DMS53 treated with DMSO at 0.1 percent for 48 hours (cell line): ENCODE data around the gene CDS2.

Source experiments
- DNase-seq: peaks from one replicate; lab custom pipeline; 2025; ENCODE audit not compliant: unreplicated experiment; lab: John Stamatoyannopoulos, UW

CDS2 gene

DNA sequence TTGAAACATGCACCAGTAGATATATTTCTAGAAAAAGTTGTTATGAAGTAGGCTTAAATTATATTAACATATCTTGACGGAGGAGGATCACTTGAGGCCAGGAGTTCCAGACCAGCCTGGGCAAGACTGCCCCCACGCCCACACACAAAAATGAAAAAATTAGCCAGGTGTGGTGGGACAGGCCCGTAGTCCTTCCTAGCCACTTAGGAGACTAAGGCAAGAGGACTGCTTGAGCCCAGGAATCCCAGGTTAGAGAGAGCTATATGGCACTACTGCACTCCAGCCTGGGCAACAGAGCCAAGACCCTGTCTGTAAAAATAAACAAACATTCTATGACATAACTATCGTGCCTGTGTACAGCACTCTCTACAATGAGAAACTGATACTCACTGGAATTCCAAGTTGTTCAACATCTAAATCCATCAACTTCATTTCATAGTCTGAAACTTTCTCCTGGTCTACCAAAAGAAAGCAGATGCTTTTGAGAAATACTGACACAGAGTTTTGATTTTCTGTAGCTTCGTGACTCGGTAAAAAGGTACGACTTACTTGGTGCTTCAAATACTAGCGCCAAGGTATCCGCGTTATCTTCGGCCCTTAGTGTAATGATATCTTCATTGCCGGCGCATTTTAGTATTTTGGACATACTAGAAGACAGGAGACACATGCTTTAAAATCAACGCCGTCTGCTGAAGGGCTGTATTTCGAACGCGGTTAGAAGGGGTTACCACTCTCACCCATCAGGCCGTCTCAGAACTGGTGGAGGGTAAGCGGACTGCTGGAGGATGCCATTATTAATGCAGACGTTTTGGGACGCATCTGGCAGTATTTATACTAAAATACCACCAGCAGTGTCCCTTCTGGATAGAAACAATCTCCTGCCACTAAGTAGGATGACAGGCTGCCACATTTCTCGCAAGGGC lies 8.3 kb upstream of the CDS2 start:
- no peak for DNase-seq

DNA sequence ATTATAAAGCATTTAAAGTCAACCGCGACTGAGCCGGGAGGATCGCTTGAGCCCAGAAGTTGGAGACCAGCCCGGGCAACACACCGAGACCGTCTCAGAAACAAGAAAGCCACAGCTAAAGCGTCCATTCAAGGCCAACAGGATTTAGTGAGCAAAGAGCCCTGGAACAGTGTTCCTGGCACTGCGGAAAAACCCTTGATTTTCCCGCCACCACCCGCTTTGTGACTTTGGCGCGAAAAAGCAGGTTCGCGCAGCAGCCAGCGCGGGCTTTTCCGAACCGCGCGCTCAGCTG lies 7.7 kb upstream of the CDS2 start:
- no peak for DNase-seq

DNA sequence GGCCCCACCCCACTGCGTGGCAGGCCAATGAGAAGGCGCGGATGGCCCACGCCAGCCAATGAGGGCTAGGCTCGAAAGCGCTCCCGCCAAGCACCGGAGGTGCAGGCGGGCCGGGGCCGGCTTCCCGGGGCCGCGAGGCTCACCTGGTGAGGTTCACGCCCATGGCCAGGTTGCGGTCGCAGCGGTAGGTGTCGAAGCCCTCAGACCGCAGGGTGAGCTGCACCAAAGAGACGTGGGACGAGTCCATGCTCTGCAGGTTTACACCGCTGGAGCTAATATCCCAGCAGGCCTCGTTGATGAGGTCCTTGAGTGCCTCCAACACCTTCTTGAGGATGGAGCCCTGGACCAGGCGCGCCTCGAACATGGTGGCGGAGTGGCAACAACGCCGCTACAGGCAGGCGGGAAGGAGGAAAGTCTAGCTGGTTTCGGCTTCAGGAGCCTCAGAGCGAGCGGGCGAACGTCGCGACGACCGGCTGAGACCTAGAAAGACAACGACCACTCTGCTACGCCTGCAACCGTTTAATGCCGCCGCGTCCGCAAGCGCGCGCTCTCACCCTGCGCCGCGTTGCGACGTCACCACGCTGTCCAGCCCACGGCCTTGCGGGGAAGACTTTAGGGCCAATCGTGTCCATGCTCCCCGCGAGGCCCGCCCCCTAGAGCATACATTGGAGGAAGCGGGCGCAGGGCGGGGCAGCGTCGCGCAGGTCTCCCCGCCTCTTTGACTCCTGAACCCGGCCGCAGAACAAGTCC lies 7.2 kb upstream of the CDS2 start, which contains the start of gene PCNA:
Gene PCNA (minus strand): TSS at position 524 of the 750 bp plus-strand sequence. CDS start 160 bp downstream, at position 364.
- peak; percentile 96 for DNase-seq

DNA sequence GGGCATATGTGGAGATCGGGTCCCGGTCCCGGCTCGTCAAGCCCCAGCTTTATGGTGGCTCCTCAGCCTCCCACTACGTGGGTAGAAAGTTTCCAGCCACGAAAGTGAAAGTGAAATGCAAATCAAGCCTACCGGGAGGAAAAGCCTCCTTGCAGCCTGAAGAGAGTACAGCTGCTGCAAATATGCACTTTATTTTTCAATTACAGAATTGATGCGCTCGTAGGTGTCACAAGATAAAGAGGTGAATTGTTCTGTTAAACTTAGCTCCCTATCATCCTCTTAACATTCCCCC lies 6.7 kb upstream of the CDS2 start:
- no peak for DNase-seq

DNA sequence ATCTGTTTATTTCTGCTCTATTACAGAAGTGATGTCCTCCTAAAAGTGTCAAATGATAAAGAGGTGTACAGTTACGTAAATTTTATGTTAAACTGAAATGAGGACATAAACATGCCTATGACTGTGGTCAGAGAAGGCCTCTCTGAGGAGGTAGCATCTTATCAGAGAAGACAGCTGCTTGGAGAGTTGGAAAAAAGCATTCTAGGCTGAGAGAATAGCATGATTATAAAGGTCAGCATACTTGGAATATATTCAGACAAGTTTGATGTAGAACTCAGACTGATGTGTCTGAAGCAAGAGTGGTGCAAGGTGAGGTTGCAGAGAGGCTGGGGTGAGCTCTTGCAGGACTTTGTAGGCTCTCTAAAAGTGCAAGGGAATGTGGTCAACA lies 3.9 kb upstream of the CDS2 start:
- DNase-seq, result no peak

DNA sequence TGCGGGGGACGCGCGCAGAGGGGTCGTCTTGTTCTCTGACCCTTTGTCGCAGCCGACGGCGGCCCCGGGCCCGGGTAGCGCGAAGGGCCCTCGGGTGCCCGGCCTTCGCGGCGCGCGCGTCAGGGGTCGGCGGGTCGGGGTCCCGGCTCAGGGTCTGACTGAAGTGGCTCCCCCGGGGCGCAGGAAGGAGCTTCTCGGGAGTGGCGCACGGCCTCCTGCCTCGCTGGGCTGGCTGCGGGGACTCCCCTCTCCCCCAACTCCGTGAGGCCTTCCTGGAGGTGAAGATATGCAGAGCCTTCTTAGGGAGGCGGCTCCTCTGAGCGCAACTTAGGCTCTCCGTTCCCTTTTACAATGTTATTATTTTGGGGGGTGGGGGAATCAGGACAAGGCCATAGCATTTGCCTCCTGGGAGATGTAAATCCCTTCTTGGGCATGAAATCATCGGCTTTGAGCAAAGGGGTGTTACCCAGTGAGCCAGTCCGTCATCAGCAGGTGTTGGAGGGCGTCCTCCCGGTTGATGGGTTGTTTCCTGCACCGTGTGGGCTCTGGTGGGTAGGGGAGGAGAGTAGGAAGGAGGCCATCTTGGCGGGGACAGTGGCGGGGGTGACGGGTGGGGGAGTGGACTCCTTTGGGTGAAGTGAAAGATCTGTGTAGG lies 523 bp downstream of the CDS2 start:
- DNase-seq, result peak; percentile 51

DNA sequence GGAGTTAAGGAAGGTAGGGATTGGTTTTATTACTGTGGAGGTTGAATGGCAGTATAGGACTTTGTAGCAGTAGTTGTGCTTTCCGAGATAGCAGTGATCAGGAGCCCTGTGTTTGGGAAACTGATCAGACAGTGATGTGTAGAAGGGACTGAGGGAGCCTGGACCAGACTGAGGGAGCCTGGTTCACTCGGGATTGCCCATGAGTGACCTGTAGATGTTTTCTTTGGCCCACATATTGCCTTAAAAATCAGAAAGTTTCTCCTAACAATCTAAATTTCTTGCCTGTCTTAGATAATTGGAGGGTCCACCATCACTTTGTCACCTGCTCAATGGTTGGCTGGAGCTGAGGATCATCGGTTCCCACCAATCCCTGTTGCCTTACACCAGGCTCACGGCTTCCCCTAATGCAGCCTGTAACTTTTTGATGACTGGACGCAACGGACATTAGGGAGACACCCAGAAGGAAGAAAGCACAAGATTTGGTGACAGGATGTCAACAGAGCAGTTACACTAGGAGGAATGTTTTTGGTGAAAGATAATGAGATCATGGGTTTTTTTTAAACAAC lies 1.1 kb downstream of the CDS2 start:
- no peak for DNase-seq

DNA sequence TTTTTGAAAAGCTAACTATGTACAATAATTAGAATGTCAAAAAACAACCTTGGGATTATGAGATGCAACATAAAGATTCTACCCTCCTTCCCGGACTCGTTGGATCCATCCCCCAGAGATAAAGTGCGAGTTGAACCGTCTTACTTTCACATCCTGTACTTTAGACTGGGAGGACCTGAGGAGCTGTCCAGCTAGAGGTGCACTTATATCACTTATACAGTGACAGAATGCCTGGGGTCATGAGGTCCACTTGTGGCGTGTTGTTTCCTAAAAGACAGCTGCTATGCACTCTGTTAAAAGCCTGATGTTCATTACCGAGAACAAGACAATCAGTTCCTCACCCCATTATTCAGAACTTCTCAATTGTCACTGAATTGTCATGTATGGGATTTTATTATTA lies 2.1 kb downstream of the CDS2 start:
- no peak for DNase-seq

DNA sequence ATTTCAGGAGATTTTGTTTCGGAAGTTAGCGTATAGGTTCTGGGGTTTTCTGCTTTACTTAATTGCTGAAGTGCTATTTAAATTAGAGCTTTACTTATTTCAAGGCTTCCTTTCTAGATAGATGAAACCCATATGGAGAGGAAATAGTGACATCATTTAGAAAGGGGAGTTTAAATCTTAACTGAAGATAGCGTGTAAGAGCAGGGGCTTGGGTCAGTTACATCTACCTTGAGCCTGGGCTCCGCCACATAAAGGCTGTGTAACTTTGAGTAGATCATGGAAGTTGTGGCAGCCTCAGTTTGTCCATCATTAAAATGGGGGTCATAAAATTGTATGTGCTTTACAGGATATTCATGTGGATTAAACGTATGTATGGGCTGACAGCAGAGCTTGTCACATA lies 4.7 kb downstream of the CDS2 start:
- DNase-seq, result no peak

DNA sequence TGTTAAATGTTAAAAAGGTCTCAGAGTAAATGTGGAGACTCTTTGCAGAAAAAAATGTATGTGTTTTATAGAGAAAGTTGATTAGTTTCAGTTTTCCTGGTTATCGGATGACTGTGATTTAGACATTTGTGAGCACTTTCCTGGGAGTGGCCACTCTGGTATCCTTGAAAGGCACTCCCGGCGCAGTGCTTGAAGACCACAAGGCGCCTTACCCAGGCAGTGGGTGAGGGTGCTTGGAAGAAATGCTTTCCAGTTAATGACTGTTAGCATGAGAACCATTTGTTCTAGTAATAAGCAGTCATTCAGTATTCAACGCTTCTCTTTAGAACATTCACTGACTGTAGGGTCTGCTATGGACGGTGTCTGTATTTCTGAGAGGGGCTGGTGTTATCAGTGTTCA lies 7.2 kb downstream of the CDS2 start:
- DNase-seq, result no peak

DNA sequence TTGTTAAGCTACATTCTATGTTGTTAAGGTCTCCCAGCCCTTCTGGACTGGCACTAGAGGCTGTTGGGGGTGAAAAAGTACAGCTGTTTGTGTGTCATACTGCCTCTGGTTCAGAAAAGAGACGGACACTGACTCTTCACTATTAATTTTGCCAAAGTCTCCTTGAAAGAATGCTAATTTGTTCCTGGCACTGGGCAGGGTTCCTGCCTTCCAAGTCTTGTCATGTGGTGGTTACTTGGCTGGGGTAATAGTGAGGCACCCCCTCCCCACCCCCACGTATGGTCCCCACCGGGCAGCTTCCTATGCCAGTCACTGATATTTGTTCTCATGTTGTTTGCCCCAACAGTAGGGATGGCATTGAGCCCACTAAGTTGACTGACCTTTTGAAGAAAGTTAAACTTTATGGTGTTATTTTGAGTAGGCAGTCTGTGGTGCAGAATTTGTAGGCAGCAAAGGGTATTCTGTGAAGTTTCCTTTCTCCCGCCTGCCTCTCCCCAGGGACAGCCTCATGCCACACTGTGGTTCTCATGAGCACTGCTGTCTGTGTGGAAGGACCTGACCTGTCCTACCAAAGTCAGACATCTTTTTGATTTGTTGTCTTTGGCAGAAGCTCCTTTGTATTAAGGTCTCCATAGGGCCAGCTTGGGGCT lies 8.7 kb downstream of the CDS2 start:
- DNase-seq, result no peak

DNA sequence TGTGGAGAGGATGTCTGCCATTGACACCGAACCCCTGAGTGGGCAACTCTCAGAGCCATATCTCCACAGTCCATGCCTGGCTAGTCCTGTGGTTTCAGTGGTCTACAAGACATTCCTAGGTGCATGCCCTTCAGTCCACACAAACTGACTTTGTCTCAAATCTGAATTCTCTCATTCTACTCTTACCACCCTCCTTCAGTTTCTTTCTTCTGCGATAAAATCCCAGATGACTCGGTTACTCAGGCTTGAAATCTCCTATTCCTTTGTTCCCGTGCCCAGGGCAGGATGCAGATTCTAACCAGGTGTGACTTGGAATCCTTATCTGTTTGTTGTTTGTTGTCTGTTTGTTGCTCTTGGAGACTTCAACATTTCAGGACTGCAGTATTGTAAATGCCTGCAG lies 9.3 kb downstream of the CDS2 start:
- no peak for DNase-seq

DNA sequence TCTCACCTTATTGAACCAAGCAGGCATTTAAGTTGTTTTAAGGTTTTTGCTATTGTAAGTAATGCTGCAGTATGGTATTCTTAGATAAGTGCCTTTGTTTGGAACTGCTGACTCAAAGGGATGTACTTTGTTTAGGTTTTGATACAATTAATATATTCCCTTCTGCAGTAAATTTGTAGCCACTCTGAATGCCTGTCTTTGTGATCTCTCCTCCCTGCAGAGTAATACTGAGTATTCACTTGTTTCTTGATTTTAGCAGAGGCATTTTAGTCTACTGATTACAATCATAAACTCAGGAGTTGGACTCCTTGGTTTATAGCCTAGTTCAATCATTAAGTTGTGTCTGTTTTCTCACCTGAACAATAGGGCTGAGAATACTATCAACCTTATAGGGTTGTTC lies 13.4 kb downstream of the CDS2 start:
- no peak for DNase-seq

DNA sequence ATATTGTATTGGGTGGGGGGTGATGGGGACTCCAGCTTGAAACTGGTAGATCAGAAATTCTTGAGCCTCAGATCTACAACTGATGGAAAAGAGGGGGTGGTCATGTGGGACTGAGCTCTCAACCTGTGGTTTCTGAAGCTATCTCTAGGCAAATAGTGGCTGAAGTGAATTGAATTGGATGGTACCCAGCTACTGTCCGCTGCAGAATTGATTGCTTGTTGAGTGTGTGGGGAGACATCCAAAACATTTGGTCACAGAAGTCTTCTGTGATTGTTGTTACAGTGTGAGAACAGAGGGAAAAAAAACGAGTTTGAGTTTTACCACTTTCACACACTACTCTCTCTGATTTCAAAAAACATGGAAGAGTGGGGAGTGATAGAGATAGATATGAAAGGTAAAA lies 14.8 kb downstream of the CDS2 start:
- no peak for DNase-seq

DNA sequence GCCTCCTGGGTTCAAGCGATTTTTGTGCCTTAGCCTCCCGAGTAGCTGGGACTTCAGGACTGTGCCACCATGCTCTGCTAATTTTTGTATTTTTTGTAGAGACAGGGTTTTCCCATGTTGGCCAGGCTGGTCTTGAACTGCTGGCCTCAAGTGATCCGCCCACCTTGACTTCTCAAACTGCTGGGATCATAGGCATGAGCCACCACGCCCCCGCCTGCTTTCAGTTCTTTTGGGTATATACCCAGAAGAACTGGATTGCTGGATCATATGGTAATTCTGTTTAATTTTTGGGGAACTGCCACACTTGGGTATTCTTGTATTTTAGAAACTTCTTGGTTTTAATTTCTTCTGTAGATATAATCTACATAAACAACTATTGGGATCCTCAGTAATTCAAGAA lies 17.0 kb downstream of the CDS2 start:
- no peak for DNase-seq

DNA sequence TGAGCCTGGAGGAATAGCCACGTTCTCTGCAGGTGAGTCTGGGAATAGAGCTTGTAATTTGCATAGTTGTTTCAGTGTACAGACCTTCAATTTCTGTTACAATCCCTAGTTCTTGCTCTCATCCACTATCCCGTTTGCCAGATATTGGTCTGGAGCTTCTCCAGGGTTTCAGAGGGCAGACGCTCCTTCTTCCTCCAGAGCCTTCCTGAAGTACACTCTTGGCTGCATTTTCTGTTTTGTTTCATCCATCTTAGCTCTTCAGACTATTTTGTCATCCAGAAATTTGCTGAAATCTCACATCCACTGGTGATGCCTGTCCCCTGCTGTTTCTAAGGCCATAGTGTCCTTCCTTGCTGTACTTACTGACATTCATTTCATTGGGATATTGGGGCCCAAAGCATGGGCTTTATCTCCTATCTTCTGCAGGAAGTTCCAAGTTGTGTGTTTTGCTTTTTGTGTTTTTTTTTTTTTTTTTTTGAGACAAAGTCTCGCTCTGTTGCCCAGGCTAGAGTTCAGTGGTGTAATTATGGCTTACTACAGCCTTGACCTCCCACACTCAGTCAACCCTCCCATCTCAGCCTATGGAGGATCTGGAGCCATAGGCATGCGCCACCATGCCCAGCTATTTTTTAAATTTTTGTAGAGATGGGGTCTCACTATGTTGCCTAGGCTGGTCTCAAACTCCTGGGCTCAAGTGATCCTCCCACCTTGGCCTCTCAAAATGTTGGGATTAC lies 18.7 kb downstream of the CDS2 start:
- no peak for DNase-seq

DNA sequence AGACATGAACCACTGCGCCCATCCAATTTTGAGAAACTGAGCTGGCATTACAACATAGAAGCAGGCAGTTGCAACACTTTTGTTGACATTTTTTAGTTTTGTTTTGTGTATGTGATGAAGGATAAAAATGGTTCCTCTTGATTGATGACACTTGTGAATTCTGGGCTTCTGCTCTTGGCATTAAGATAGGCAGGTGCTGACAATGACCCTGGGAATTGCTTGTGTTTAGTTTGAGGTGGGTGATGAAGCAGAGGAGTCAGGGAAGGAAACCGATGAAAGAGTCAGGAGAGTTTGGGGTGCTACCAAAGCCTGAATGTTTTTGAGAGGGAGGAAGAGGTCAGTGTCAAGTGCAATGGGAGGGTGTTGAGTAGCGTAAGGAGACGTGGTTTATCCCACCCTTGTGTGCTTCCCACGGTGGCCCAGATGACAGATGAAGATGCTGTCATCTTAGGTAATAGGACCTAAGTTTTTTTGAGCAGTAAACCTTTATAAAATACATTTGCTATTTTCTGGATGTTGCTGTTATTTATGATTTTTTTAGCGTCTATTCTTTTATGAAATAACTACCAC lies 19.4 kb downstream of the CDS2 start:
- no peak for DNase-seq

DNA sequence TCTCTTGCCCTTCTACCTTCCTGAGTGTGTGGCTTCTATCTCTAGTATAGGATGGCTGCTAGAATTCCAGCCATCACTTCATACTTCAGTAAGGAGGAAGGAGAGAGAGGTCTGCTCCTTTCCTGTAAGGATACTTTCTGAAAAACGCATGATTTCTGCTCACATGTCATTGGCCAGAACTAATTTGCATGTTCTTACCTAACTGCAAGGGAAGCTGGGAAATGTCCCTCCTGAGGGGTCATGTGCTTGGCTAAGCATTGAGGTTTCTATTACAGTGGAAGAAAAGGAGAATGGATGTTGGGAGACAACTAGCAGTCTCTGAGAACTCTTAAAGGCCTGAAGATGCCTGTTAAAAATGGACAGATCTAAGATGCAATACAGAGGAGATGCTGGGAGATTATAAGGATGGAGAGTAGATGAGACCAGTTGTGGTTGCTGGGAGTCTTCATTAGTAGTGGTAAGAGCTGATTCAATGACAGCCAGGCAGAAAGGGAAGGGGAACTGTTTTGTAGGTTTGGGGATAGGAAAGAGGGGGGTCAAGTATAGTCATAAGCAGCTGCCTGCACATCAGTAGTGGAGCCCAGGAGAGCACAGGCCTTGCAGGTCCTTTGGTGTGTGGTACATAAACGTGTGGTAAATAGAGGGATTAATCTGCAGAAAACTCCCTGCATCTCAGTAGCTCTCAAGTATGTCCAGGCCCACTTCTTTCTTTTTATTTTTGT lies 20.2 kb downstream of the CDS2 start:
- no peak for DNase-seq

DNA sequence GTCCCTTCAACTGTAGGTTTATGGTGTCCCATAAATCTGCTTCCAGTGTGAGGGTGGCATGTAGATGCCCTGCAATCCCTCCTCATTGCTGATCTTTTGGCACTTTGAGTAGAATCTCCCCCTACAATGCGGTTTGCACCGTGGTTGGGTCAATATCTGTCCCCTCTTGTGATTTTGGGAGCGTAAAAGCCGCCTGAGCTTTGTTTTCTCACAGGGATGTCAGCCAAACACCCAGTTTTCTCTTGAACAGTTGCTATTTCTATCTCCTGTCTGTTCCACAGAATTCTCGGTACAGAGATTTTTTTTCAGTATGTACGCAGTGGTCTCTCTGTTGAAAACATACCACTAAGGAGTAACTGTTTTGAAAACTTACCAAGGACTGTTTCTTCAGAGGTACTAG lies 21.8 kb downstream of the CDS2 start:
- no peak for DNase-seq

DNA sequence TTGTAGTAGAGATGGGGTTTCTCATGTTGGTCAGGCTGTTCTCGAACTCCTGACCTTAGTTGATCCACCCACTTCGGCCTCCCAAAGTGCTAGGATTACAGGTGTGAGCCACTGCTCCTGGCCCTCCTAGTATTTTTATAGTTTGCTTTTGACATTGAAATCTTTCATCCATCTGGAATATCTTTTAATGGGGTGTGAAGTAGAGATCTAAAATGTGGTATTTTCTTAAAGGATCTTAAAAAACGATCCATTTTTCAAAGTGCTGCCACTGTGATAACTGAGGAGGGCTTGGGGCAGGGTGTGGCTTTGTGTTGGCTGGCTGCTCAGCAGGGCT lies 23.1 kb downstream of the CDS2 start:
- no peak for DNase-seq
